Fibroblast of skin of right quadriceps (primary cell): ENCODE data around the gene SEMA6D.

Source experiments
- DNase-seq: peaks from one replicate; pipeline ENCODE4 v3.0.0-alpha.2; 2013

The SEMA6D gene

DNA sequence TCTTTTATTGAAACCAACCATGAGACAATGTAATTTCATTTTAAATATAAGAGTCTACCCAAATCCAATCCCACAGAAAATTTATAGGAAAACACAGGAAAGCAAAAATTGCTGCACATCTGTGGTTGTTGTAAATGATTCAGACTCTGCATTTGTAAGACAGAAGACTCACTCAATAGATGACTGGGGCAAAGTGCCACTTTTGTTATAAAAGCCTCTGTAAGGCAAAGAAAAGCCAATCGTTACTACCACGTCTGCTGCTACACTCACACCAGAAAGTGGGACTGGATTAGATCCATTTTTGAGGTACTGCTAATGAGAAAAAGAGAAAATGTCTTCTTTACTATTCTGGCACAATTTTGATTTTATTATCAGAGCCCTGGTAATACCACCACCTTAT is 74.9 kb downstream of the SEMA6D start:
- DNase-seq: no peak

- DNase-seq: peak; percentile 13
These were observed 77.1 kb downstream of the SEMA6D start for GRCh38 chr15:47794252-47794914.

DNA sequence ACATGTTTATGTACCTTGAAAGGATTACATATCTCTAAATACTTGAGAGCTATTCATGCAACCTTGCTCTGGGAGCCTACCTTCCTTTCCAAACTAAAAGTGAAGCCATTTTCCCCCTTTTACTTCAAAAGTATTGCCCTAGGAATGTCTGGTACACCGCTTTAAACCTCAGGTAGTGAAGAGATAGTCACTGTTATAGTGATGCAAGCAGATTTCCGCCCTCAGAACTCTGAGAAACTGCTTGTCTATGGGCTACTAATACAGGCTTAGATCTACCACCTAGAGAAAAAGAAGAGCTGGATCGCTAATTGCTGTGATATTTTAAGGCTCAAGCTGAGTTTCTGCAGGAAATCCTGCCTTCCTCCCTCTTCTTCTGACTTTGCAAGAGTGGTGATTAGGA is 78.6 kb downstream of the SEMA6D start:
- no peak for DNase-seq

- DNase-seq: no peak
These were observed 79.0 kb downstream of the SEMA6D start for GRCh38 chr15:47796339-47796738.

- peak; percentile 17 for DNase-seq
These were observed 79.5 kb downstream of the SEMA6D start for GRCh38 chr15:47796830-47797229.

DNA sequence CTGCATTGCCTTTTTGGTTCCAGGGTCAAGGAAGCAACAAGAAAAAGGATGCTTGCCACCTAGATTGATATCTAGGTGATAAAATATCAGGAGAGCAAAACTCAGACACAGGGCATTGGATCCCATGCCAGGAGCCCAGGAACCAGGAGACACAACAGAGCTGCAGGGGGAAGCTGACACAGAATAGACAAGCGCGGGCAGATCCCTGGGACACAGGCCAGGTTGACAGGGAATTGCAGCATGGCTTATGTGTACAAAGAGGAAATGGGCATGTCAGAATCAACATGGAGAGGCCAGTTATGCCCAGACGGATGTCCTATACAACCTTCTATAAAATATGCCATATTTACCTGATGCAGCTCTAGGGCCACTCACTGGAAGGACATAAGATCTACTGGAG is 84.2 kb downstream of the SEMA6D start:
- DNase-seq: no peak

- no peak for DNase-seq
These were observed 84.9 kb downstream of the SEMA6D start for GRCh38 chr15:47802216-47802615.

DNA sequence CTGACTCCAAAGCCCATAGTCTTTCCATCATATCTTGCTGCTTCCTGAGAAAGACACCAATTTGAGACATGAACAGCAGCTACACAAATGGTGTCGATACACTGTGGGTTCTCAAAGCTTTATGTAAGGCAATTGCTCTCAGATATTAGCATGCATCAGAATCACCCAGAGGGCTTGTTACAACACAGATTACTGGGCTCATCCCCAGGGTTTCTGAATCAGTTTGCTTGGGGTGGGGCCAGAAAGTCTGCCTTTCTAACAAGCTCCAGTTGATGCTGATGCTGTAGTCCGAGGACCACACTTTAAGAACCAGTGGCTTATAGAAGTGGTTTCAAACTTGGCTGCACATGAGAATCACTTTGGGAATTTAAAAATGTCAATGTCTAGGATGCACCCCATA is 86.5 kb downstream of the SEMA6D start:
- DNase-seq: no peak

GRCh38 chr15:47804733-47805132 is 87.4 kb downstream of the SEMA6D start:
- no peak for DNase-seq

- no peak for DNase-seq
These were observed 88.7 kb downstream of the SEMA6D start for GRCh38 chr15:47806008-47806407.

GRCh38 chr15:47811172-47811571 is 93.9 kb downstream of the SEMA6D start:
- no peak for DNase-seq

- peak; percentile 61 for DNase-seq
These were observed 95.2 kb downstream of the SEMA6D start for GRCh38 chr15:47812470-47812999.

DNA sequence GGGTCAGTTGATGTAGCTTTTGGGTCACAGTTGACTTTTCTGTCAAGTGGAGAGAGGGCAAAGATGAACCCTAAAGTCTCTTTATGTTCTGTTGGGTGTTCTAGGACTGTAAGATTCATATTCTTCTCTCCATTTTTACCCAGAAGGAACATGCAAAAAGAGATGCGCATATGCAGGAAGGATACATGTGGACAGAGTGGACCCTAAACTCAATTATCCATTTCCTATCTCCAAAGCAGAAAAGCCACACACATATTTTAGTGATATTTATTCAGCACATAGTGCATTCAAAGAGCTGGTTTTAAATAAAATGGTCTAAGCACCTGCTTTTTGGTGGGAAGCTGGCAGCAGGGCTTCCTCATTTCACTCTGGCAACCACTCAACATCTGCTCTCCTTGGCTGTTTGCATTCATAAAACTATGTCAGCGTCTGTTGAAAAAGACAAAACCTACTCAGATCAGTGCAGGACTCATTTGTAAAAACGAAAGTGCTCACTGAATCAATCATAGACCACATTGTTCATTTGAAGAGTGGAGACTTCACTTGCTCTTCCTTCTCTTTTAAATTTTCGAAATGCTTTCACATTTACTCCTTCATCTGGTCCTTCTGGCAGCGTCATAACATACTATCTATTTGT is 96.6 kb downstream of the SEMA6D start:
- DNase-seq: no peak

DNA sequence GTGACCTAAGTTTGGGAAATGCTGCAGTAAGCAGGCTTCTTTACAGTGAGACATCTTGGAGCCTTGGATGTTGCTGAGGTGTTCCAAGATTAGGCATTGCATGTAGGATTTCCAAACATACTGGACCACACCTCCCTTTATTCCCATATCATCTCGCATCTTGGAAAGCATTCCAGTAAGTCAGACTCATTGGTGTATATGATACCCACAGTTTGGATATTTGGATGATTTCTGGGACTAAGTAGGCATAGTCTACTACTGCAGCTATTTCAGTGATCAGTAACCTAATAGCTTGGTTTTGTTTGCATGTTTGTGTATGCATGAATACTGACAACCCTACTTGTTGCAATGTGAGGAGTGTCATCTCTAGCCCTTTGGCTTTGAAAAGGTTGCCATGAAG is 97.3 kb downstream of the SEMA6D start:
- DNase-seq: no peak

DNA sequence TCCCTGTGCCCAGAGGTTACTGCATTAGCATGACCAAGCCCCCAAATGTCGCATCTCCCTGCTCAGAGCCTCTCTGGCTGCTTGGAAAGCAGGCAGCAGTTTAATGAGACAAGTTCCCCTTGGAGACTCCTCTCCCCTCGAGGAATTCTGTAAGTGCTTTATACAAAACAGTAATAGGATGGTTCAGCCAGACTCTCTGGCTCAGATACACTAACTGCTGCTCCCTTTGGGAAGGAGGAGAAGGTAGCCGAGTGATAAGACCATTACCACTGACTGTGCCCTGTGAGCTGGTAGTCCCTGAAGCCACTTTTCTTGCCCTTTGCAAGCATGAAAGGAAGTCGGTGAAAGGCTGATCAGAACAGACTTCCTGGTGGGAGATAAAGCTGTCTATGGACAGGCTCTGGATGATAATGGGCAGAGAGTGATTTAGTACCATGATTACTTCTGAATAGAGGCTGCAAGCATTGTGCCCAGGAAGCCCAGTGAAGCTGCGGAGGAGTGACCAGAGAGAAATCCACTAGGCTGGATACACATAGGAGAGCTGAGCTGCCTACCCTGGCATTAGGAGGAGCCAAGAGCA is 100.8 kb downstream of the SEMA6D start:
- DNase-seq: no peak

GRCh38 chr15:47819158-47819557 is 101.9 kb downstream of the SEMA6D start:
- no peak for DNase-seq

GRCh38 chr15:47820057-47820746 is 102.9 kb downstream of the SEMA6D start:
- peak; percentile 32 for DNase-seq

DNA sequence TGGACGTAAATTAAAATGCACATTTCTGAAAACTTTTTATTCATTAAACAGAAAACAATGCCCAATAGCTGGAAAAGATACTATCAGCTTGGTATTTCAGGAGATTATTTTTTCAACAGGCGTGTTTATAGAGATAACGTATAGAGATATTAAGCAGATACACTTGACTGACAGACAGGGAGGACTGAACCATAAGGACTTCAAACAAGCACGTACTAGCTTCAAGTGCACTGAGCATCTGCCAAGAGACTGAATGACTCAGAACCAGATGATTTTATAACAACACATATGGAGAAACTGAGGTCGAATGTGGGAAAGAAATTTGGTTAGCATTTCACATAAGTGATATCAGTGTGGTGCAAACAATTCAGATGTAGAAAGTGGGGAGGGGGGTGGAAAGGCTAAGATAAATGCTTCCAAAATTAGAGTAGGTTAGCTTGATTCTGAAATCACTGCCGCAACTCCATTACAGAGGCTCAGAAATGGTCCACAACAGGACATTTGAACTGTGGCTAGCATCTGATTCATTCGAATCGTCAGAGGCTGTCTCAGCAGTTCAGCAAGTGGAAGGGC is 103.5 kb downstream of the SEMA6D start:
- peak; percentile 69 for DNase-seq

- DNase-seq: no peak
These were observed 104.7 kb downstream of the SEMA6D start for GRCh38 chr15:47822048-47822447.
